Measurements from ENCODE around the gene HIVEP1.

DNA sequence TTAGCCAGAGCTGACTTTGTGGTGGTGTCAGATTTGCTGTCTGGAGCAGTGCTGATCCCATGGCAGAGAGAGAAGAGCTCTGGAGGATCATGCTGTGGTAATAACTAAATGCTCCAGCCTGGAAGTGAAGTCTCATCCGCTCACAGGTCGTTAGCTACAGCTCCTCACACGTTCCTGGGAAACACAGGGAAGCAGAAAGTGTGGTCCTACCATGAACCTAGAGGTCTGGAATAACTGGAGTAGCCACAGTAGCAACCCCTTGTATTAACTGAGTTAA is 2.7 kb downstream of the HIVEP1 start:
- TF ChIP-seq, protein P1, sequence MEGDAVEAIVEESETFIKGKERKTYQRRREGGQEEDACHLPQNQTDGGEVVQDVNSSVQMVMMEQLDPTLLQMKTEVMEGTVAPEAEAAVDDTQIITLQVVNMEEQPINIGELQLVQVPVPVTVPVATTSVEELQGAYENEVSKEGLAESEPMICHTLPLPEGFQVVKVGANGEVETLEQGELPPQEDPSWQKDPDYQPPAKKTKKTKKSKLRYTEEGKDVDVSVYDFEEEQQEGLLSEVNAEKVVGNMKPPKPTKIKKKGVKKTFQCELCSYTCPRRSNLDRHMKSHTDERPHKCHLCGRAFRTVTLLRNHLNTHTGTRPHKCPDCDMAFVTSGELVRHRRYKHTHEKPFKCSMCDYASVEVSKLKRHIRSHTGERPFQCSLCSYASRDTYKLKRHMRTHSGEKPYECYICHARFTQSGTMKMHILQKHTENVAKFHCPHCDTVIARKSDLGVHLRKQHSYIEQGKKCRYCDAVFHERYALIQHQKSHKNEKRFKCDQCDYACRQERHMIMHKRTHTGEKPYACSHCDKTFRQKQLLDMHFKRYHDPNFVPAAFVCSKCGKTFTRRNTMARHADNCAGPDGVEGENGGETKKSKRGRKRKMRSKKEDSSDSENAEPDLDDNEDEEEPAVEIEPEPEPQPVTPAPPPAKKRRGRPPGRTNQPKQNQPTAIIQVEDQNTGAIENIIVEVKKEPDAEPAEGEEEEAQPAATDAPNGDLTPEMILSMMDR (conservative IDR thresholded peaks at IDR 0.05; ENCODE audit: low read length): no peak
- no peak for TF ChIP-seq EZH2phosphoT487 (IDR thresholded peaks at IDR 0.05; ENCODE audit: borderline replicate concordance, low read depth, low read length)
